Fibroblast of skin of abdomen (primary cell): ENCODE measurements around the gene ABCC8. TPM values are rescaled to one million over a fixed set of nuclear protein-coding genes. Genes with fewer than 3 reads are reported as not detected.

Experiments
- DNase-seq: peaks from one replicate; pipeline ENCODE4 v3.0.0-alpha.2; 2013
- polyA plus RNA-seq, 2 experiments: library from polyadenylated mRNA; unstranded; fragments of 120-200 nt; gene quantifications; one replicate each; pipeline ENCODE4 v1.2.1, GENCODE V29; 2013; ENCODE audit not compliant: insufficient read length in 2 of 2

Gene ABCC8
- not detected for polyA plus RNA-seq (2013, experiment 1 of 2; ENCODE audit: insufficient read length)
- not detected for polyA plus RNA-seq (2013, experiment 2 of 2; ENCODE audit: insufficient read length)

GRCh38 chr11:17476317-17477083, at the start of gene ABCC8:
Gene ABCC8 (minus strand): TSS chr11:17476845. CDS start chr11:17476776, 69 bp downstream.
- DNase-seq: no peak

- no peak for DNase-seq
Observed at GRCh38 chr11:17526326-17526725, 49.7 kb upstream of the ABCC8 start.

- DNase-seq: no peak
Observed at GRCh38 chr11:17525570-17525969, 48.9 kb upstream of the ABCC8 start.

- no peak for DNase-seq
Observed at GRCh38 chr11:17524221-17524620, 47.6 kb upstream of the ABCC8 start.

GRCh38 chr11:17522655-17523054, 46.0 kb upstream of the ABCC8 start:
- DNase-seq: no peak

- no peak for DNase-seq
Observed at GRCh38 chr11:17521106-17521900, 44.7 kb upstream of the ABCC8 start.

GRCh38 chr11:17519061-17519885, 42.6 kb upstream of the ABCC8 start:
- no peak for DNase-seq

- no peak for DNase-seq
Observed at GRCh38 chr11:17518366-17518765, 41.7 kb upstream of the ABCC8 start.

GRCh38 chr11:17517186-17517585, 40.5 kb upstream of the ABCC8 start:
- DNase-seq: no peak

GRCh38 chr11:17516551-17517150, 40.0 kb upstream of the ABCC8 start:
- no peak for DNase-seq

- no peak for DNase-seq
Observed at GRCh38 chr11:17515443-17516176, 39.0 kb upstream of the ABCC8 start.

GRCh38 chr11:17514476-17514875, 37.8 kb upstream of the ABCC8 start:
- DNase-seq: no peak

GRCh38 chr11:17513853-17514252, 37.2 kb upstream of the ABCC8 start:
- no peak for DNase-seq

GRCh38 chr11:17512101-17512500, 35.5 kb upstream of the ABCC8 start:
- DNase-seq: no peak

GRCh38 chr11:17511571-17511970, 34.9 kb upstream of the ABCC8 start:
- no peak for DNase-seq

GRCh38 chr11:17510507-17511206, 34.0 kb upstream of the ABCC8 start:
- DNase-seq: no peak

- no peak for DNase-seq
Observed at GRCh38 chr11:17508791-17509190, 32.1 kb upstream of the ABCC8 start.

- DNase-seq: no peak
Observed at GRCh38 chr11:17508306-17508705, 31.7 kb upstream of the ABCC8 start.

- no peak for DNase-seq
Observed at GRCh38 chr11:17507773-17508172, 31.1 kb upstream of the ABCC8 start.

GRCh38 chr11:17506942-17507341, 30.3 kb upstream of the ABCC8 start:
- DNase-seq: no peak

GRCh38 chr11:17506314-17506713, 29.7 kb upstream of the ABCC8 start:
- no peak for DNase-seq
